CD4-positive, alpha-beta T cell treated with Interleukin-15 for 1 hour (primary cell): Measurements from ENCODE around the gene FANCE.

Experiments
- DNase-seq: peaks from one replicate; pipeline ENCODE4 v3.0.0-alpha.2; 2020

The FANCE gene

DNA sequence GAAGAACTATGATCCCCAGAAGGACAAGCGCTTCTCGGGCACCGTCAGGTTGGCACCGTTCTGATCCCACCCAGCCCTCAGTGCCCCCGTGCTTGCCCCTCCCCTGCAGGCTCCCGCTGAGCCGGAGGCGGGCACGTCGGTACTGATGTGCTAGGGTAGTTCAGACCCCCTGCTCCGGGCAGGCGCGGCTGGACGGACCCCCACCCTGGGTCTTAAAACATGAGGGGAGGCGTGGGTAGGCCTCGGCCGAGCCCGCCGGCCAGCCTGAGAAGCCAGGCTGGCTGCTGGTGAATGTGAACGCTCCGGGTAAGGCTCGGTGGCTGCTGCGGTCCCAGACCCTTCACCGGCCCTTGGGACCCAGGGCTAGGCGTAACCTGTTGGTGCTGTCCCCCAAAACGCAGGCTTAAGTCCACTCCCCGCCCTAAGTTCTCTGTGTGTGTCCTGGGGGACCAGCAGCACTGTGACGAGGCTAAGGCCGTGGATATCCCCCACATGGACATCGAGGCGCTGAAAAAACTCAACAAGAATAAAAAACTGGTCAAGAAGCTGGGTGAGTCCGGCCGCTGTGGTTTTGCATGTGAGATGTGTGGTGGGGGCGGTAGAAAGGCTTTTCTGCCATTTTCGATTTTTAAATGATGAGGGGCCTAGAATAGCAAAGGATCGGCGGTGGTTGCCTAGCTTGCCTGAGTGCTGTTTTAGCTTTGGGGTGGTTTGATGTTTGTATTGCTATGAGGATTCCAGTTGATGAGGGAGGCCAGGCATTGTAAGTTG is 17.0 kb downstream of the FANCE start:
- no peak for DNase-seq

GRCh38 chr6:35469751-35470662 is 17.9 kb downstream of the FANCE start:
- peak; percentile 22 for DNase-seq

DNA sequence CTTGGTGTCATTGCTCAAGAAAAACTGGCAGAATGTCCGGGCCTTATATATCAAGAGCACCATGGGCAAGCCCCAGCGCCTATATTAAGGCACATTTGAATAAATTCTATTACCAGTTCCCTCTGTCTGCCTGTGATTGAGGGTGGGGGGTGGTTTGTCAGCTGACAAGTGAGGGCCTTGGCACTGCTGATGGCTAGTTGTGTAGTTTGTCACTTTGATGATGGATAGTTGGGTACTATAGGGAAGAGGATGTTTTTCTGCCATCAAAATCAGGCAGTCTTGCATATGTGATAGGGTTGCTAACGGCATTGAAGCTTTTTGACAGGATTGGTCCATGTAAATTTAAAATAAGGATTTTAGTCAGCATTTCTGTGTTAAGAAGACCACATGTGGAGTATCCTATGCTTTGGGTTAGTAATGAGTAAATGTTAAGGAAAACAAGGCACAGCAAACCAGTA is 18.6 kb downstream of the FANCE start:
- DNase-seq = no peak

GRCh38 chr6:35471836-35472345 is 19.8 kb downstream of the FANCE start:
- DNase-seq = no peak

- no peak for DNase-seq
These were observed 21.1 kb downstream of the FANCE start for GRCh38 chr6:35473075-35473849.

DNA sequence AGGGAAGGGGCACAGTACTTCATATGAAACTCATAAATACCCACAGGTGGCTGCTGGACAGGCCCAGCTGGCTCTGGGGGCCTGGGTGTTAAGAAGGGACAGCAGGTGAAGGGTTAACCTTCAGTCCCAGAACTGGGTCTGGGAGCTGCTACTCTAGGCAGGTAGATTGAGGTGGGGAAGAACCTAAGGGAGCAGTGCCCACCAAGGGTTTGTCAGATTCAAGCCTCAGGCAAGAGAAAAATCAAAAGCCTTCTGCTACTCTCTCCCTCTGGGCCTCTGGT is 21.7 kb downstream of the FANCE start:
- DNase-seq = no peak

- DNase-seq = no peak
These were observed 22.2 kb downstream of the FANCE start for GRCh38 chr6:35474131-35474941.

DNA sequence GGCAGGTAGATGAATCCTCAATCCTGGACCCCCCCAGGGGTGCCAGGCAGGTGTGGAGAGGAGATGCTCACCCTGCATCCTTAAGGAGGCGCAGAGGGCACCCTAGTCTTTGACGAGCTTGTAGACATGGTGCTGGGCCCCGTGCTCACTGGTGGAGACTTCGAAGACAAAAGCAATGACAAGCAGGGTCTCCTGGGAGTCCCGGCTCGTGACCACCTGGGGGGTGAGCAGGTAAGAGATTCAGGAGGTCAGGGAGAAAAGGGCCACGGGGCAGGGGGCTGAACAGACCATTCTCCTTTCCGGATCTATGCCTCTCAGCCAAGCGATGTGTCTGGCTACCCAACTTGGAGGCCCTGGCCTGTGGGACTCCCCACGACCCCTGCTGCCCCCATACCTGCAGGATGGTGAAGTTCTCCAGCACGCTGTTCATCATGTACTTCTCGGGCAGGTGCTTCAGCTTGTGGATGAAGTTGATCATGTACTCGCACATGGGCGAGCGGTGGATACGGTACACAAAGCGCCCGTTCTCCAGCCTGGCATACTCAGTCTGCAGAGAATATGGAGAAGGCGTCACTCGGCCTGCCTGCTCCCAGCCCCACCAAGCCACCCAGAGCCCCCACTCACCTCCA is 22.9 kb downstream of the FANCE start:
- no peak for DNase-seq

DNA sequence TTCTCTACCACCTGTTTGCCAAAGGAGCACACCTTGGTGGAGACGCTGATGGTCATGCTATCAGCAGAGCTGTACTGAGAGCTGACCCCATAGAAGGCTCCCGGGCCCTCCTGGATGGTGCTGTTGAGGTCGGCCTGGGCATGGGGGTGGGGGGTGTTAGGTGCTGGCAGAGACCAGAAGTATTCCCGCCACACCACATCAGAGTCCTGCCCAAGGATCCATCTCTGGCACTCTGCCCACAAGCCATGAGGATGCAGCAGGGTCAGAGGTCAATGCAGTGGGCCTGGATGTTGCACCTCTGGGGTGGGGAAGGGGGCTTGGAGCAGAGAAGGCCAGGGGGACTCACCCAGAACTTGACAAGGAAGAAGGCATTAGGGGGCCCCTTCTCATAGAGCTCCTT is 23.4 kb downstream of the FANCE start:
- no peak for DNase-seq

DNA sequence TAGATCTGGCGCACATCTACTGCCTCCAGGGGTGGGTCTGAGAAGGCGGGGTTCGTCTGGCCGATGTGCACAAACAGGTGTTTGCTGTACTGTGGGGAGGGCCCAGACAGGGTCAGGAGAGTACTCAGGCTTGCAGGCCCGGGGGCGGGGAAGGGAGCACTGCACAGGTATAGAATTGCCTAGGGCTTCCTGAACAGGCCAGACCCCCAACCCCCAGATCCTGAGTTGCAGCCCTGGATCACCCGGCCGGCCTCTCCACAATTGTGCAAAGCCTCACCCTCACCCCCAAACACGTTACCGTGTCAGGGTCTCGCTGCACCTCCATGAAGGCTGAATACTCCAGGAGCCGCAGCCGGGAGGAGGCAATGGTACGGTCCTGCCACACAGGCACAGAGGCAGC is 23.9 kb downstream of the FANCE start:
- DNase-seq = no peak

GRCh38 chr6:35477028-35477427 is 24.9 kb downstream of the FANCE start:
- DNase-seq = no peak

DNA sequence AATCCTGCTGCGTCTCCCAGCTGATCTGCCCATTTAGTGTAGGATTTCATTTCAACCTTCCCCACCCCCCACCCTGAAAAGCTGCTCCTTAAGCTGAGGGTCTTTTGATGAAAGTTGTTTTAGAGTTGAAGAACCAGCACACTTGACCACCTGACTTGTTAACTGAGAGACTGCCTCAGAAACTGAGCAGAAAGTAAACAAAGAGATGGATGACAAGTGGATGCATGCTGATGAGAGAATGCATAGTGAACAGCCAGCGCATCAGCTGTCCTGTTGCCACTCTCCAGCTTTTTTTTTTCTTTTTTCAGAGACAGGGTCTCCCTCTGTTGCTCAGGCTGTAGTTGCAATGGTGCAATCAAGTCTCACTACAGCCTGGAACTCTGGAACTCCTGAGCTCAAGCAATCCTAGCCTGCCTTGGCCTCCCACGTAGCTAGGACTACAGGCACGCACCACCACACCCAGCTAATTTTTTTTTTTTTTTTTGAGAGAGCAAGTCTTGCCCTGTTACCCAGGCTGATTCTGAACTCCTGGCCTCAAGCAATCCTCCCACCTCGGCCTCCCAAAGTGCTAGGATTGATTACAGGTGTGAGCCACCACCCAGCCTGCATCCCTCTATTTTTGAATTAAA is 25.5 kb downstream of the FANCE start:
- no peak for DNase-seq

GRCh38 chr6:35478259-35478658 is 26.1 kb downstream of the FANCE start:
- DNase-seq = no peak

DNA sequence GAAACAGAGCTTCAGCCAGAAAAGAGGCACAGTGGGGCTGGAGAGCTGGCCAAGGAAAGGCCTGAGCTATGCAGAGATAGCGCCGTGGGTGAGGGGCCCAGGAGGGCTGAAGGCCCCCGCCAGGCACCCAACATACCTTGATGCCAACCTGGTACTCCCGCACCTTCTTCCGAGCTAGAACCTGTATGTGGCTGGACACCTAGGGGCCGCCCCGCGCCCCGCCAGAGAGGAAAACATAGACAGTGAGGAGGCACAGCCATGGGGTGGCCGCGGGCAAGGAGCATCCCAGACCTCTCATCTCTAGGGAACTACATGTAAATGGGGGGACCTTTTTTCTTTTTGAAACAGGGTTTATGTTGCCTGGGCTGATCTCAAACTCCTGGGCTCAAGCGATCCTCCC is 28.0 kb downstream of the FANCE start:
- DNase-seq = no peak

GRCh38 chr6:35481226-35481625 is 29.1 kb downstream of the FANCE start:
- no peak for DNase-seq

DNA sequence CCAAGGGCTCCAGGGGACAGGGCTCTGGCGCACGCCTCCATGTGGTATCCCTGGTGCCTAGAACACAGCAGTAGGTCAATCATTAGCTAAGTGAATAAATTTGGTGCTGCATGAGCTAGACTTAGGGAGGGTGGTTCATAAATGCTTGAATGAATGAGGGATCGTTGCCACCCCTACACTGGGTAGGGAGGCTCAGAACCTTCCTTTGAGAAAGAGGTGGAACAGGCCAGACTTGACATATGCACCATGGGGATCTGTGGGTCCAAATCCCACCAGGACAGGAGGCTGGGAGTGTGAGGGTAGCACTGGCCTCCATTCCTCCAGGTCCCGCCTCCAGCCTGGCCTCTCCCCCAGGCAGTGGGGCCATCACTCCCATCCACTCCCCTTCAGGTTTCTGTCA is 30.9 kb downstream of the FANCE start:
- DNase-seq = no peak

DNA sequence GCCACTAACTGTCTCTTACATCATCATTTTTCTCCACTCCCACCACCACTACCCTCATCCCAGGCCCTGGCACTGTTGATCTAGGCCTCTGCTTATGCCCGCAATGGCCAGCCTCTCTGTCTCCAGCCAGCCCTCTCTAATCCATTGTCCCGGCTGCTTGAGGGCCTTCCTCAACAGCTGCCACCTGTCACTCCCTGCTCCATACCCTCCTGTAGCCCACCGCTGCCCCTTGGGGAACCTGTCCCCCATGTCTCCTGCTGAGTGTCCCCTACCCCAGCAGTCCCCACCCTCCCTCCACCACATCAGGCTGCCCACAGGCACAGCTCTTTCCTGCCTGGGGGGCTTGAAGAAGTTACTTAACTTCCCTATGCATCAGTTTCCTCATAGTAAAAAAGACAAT is 31.4 kb downstream of the FANCE start:
- no peak for DNase-seq

DNA sequence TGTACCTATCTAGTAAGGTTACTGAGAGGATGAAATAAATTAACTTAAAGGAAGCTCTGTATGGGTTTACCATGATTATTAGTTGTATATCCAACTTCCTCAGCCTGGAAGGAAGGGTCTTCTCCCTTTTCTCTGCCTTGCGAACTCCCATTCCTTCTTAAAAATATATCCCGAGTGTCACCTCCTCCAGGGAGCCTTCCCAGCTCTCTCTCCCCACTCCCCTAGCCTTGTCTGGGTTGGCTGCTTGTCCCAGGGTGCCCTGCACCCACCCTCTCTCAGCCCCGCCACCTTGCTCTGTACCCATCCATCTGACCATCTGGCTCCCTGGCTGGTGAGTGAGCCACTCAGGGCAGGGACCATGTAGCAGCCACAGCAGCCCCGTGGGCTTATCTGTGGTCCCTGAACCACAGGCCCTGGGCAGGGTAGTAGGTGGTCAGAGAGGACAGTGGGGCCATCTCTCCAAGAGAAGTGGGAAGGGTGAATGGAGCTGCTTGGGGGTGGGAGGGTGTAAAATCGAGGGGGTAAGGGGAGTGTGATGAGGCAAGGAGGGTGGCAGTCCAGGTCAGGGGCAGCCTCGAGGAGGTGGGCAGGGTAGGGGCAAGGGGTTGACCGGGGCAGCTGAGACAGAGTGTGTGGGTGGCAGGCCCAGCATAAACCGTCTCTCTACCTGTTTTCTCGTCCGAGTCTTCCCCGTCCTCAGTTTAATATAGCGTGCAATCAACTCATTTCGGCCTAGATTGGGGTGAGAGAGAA is 31.9 kb downstream of the FANCE start:
- no peak for DNase-seq

DNA sequence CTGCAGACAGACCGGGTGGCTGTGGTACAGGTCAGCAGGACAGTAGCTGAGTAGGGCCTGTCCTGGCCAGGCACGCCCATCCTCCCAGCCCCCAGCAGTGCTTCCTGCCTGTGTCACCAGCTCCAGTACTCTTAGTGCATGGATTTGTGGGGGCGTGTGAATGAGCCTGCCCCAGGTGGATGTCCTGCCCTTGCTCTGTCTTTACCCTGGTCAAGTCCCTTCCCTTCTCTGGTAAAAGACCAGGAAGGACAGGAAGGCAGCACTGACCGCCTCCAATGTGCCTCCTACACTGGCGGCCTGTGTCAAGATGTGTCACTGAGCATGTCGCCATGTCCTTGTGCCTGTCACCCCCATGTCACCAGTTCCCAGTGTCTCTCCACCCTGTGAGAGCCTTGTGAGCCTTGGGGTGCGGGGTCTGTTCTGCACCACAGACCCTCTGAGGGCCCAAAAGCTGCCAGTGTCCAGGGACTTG is 32.8 kb downstream of the FANCE start:
- DNase-seq = no peak

- no peak for DNase-seq
These were observed 33.3 kb downstream of the FANCE start for GRCh38 chr6:35485402-35485877.
